K562 (cell line): ENCODE data around the gene ACHE. TPM values are rescaled to one million over a fixed set of nuclear protein-coding genes. Genes with fewer than 3 reads are reported as not detected.
"Not testable (repeated sequence)": the region's sequence is repeated elsewhere in the genome, so short reads cannot be mapped to it uniquely, and the experiment has no call there.

ENCODE experiments used
- ATAC-seq: fragments of 200-7000 bp; cut with Tn5 transposase; 3 replicates; pipeline ENCODE4 v1.9.1; 2020; ENCODE audit warnings: moderate library complexity
- BruUV-seq: library from RNA; stranded (reverse); fragments of 400-500 nt; replicated peaks from 2 replicates; lab custom pipeline; 2021; lab: Mats Ljungman, UMichigan
- CTCF ChIA-PET: fragments of 300-600 bp; formaldehyde crosslinking; extraction: SDS; loops from one replicate; lab custom pipeline; 2021; ENCODE audit warnings: low intra/inter-chr PET ratio; lab: Yijun Ruan, JAX
- POLR2A ChIA-PET: fragments of 300-600, 350-650 bp; sonication (Branson Sonifier 250); formaldehyde crosslinking; extraction: SDS; loops from one replicate; lab custom pipeline; 2021; ENCODE audit warnings: antibody characterized with exemption, inconsistent platforms; lab: Yijun Ruan, JAX
- DNase-seq, 4 experiments: peaks; one replicate each; pipeline versions ENCODE4 v3.0.0 to v3.0.0-alpha.2; 2011 to 2018; ENCODE audit warnings: low spot score in 3 of 4, mixed read lengths in 3 of 4; ENCODE audit errors: extremely low read depth in 1 of 4
- FAIRE-seq: peaks from 2 replicates; lab custom pipeline; 2011; peaks lifted over from hg19 to GRCh38; lab: Jason Lieb, UNC
- H2AFZ ChIP-seq: 2 replicates; pipeline ENCODE4 v1.6.0; 2011; ENCODE audit warnings: low read depth, low read length, control low read depth, inconsistent platforms
- H3K27ac ChIP-seq: fragments of 200-600 bp; 3 replicates; pipeline ENCODE4 v1.8.0; 2011; ENCODE audit warnings: low read depth, mild to moderate bottlenecking, control low read depth, inconsistent platforms, low read length, moderate library complexity, mixed read lengths; ENCODE audit errors: extremely low read depth
- H3K27me3 ChIP-seq, 2 experiments: fragments of 300-600 bp in 1 of 2; 2 replicates in 1 of 2; 3 replicates in 1 of 2; pipeline versions ENCODE4 v1.6.0 to v1.8.0; 2011; ENCODE audit warnings: inconsistent platforms in 2 of 2, low read length in 2 of 2, mild to moderate bottlenecking in 1 of 2, mixed read lengths in 1 of 2, moderate library complexity in 1 of 2; ENCODE audit not compliant: control insufficient read depth in 2 of 2, insufficient read depth in 2 of 2
- H3K36me3 ChIP-seq: fragments of 300-600 bp; 3 replicates; pipeline ENCODE4 v1.8.0; 2011; ENCODE audit warnings: mild to moderate bottlenecking, low read length, inconsistent platforms; ENCODE audit not compliant: control insufficient read depth, insufficient read depth
- H3K4me1 ChIP-seq, 2 experiments: fragments of 200-600 bp in 1 of 2; replicated peaks in 1 of 2; 2 replicates in 1 of 2; 3 replicates in 1 of 2; pipeline versions ENCODE4 v1.5.1 to v1.8.0; 2011; ENCODE audit warnings: inconsistent platforms in 2 of 2, low read length in 2 of 2, mild to moderate bottlenecking in 1 of 2, mixed read lengths in 1 of 2, moderate library complexity in 1 of 2; ENCODE audit not compliant: control insufficient read depth in 2 of 2, insufficient read depth in 2 of 2
- H3K4me2 ChIP-seq: 2 replicates; pipeline ENCODE4 v1.6.1; 2011; ENCODE audit warnings: low read length, control low read depth, inconsistent platforms, mixed read lengths; ENCODE audit not compliant: insufficient read depth
- H3K4me3 ChIP-seq: fragments of 200-600 bp; sonication (generic), shearing (Covaris generic); 2 replicates; pipeline ENCODE4 v1.5.1; 2016; ENCODE audit warnings: control low read depth, inconsistent platforms
- H3K79me2 ChIP-seq: fragments of 200-600 bp; 3 replicates; pipeline ENCODE4 v1.8.0; 2011; ENCODE audit warnings: low read length, inconsistent platforms; ENCODE audit not compliant: control insufficient read depth, insufficient read depth
- H3K9ac ChIP-seq, 2 experiments: 2 replicates each; pipeline versions ENCODE4 v1.6.0 to v1.6.1; 2011; ENCODE audit warnings: low read depth in 2 of 2, low read length in 2 of 2, control low read depth in 1 of 2, inconsistent platforms in 1 of 2, mild to moderate bottlenecking in 1 of 2, mixed read lengths in 1 of 2; ENCODE audit not compliant: insufficient read depth in 1 of 2
- H3K9me1 ChIP-seq: one replicate; pipeline ENCODE4 v1.6.0; 2011; ENCODE audit warnings: inconsistent platforms, mild to moderate bottlenecking, low read length, moderate library complexity; ENCODE audit not compliant: control insufficient read depth, insufficient read depth
- H3K9me3 ChIP-seq: replicated peaks from 2 replicates; pipeline ENCODE4 v1.5.1; 2011; ENCODE audit warnings: low read depth, low read length, inconsistent platforms; ENCODE audit not compliant: control insufficient read depth, insufficient read depth
- H4K20me1 ChIP-seq: replicated peaks from 2 replicates; pipeline ENCODE4 v1.6.1; 2011; ENCODE audit warnings: low read length, inconsistent platforms, mixed read lengths; ENCODE audit not compliant: control insufficient read depth, insufficient read depth
- ATF1 ChIP-seq, 2 experiments: fragments of 450-650 bp in 1 of 2; IDR thresholded peaks; 2 replicates each; pipeline ENCODE4 v1.6.1; 2016; ENCODE audit warnings: missing compliant biosample characterization in 1 of 2, missing genetic modification characterization in 1 of 2
- C11orf30 ChIP-seq: fragments of 450-650 bp; IDR thresholded peaks from 2 replicates; pipeline ENCODE4 v1.6.1; 2016; ENCODE audit warnings: low read depth, mild to moderate bottlenecking
- CREM ChIP-seq: IDR thresholded peaks from 2 replicates; pipeline ENCODE4 v1.6.1; 2014; ENCODE audit warnings: antibody characterized with exemption, low read depth
- DPF2 ChIP-seq: fragments of 450-650 bp; IDR thresholded peaks from 2 replicates; pipeline ENCODE4 v1.6.1; 2016
- NFE2 ChIP-seq: IDR thresholded peaks from 2 replicates; pipeline ENCODE4 v1.6.1; 2014; ENCODE audit warnings: antibody characterized with exemption, low read depth
- PKNOX1 ChIP-seq: fragments of 450-650 bp; IDR thresholded peaks from 2 replicates; pipeline ENCODE4 v1.6.1; 2016
- SMARCE1 ChIP-seq: fragments of 450-650 bp; IDR thresholded peaks from 2 replicates; pipeline ENCODE4 v1.7.1; 2016; ENCODE audit warnings: mild to moderate bottlenecking
- TEAD4 ChIP-seq, 2 experiments: sonication (generic) in 1 of 2; formaldehyde crosslinking in 1 of 2; IDR thresholded peaks; 2 replicates each; pipeline versions ENCODE4 v1.6.1 to v1.8.0; 2012 to 2022; ENCODE audit warnings: borderline replicate concordance in 1 of 2, inconsistent platforms in 1 of 2, low read length in 1 of 2, mild to moderate bottlenecking in 1 of 2, missing genetic modification reagents in 1 of 2
- ZBTB40 ChIP-seq, 2 experiments: fragments of 450-650 bp in 1 of 2; sonication (generic) in 1 of 2; formaldehyde crosslinking in 1 of 2; IDR thresholded peaks; 2 replicates each; pipeline versions ENCODE4 v1.7.1 to v1.9.0; 2016 to 2022; ENCODE audit warnings: inconsistent platforms in 1 of 2, mild to moderate bottlenecking in 1 of 2, missing genetic modification reagents in 1 of 2
- ZNF316 ChIP-seq: fragments of 450-650 bp; IDR thresholded peaks from 2 replicates; pipeline ENCODE4 v1.6.1; 2016
- ZNF384 ChIP-seq: IDR thresholded peaks from 2 replicates; pipeline ENCODE4 v1.6.1; 2012; ENCODE audit warnings: low read depth, low read length, improper control_type of control experiment
- WGBS: fragments of 100-300 bp; shearing (Covaris generic); methylation state at CpG from one replicate; pipeline ENCODE4 v1.1.6; 2016; ENCODE audit warnings: low coverage, mixed read lengths; ENCODE audit not compliant: insufficient coverage; ENCODE audit errors: missing lambda C conversion rate; 5-methylcytosine and 5-hydroxymethylcytosine counted together
- in situ Hi-C: fragments of 300-500 bp; cut with MboI; formaldehyde crosslinking; loops from 4 replicates; pipeline ENCODE4 v1.15.0; 2018; ENCODE audit warnings: inconsistent platforms, mixed read lengths
- intact Hi-C: fragments of 100-400 bp; cut with micrococcal nuclease; formaldehyde crosslinking; loops from 2 replicates; pipeline ENCODE4 v1.14.2; 2022
- polyA plus RNA-seq, 8 experiments: library from polyadenylated mRNA; depleted of rRNA in 4 of 8; stranded (reverse) in 5 of 8; unstranded in 3 of 8; fragments of >200 nt; fragmentation: Nextera tagmentation in 2 of 8; fragmentation: Illumina TruSeq in 1 of 8; extraction: Ambion mirVana in 2 of 8; extraction: Trizol in 1 of 8; gene quantifications; 2 replicates each; pipeline versions ENCODE4 v1.2.1 to v1.2.3, GENCODE V29; 2011 to 2014; ENCODE audit warnings: inconsistent platforms in 1 of 8, missing spikeins in 1 of 8
- total RNA-seq, 7 experiments: library from RNA; depleted of rRNA in 6 of 7; stranded (reverse); fragments of >200 nt in 6 of 7; fragmentation: Illumina TruSeq in 2 of 7; extraction: Trizol in 2 of 7; gene quantifications; 2 replicates each; pipeline versions ENCODE4 v1.2.1 to v1.2.3, GENCODE V29; 2011 to 2021; ENCODE audit warnings: low replicate concordance in 1 of 7

ACHE gene
- total and polyA plus RNA-seq, 9 of the 15 experiments (the other 6 are each of a cell fraction or from before 2014, with no cell fraction given): 0.04 to 8.8 (median 1.9) TPM

GRCh38 chr7:100910443-100910842, 14.8 kb upstream of the ACHE start:
- H3K4me2 ChIP-seq; CTCF ChIA-PET; H4K20me1 ChIP-seq; H3K9ac ChIP-seq; H3K79me2 ChIP-seq; H3K4me1 ChIP-seq; H3K4me3 ChIP-seq; H3K9me1 ChIP-seq; H3K36me3 ChIP-seq; intact Hi-C loops; H3K27me3 ChIP-seq; BruUV-seq; H3K9me3 ChIP-seq; TF ChIP-seq ZBTB40 (CRISPR knock-in tag; IDR thresholded peaks at IDR 0.05); ATF1 (CRISPR knock-in tag; IDR thresholded peaks at IDR 0.05); TEAD4 (CRISPR knock-in tag; IDR thresholded peaks at IDR 0.05; ENCODE audit: borderline replicate concordance): not testable (repeated sequence)
- WGBS: 25% methylated on average over 7 of the region's 7 CpGs
- peak in 2 of 4 experiments; percentile 28 to 32 for DNase-seq
- FAIRE-seq: peak; percentile 79
- POLR2A ChIA-PET: interaction anchor here (0.6 to 2.1 kb wide), 4 partner anchors 9 to 147 kb away, joined by 3 to 7 read pairs (median 4); no protein-coding TSS in a partner anchor
- Histone ChIP-seq H2AFZ (peak overlapping the region; percentile 28; the same call in 1 of the 2 replicates), H3K27ac (peak overlapping the region; percentile 52; the same call in 1 of the 3 replicates)
- TF ChIP-seq CREM: peak; percentile 81
- 0 out of 2 replicates have a peak, but pooled peaks have one; percentile 31 for TF ChIP-seq ZBTB40 (IDR thresholded peaks at IDR 0.05)
- peak; percentile 48; the same call in 1 of the 2 replicates for TF ChIP-seq DPF2
- TF ChIP-seq ATF1 (tag; IDR thresholded peaks at IDR 0.05): peak; percentile 50; the same call in 1 of the 2 replicates
- peak; percentile 64 for TF ChIP-seq NFE2
- peak; percentile 47; the same call in 1 of the 2 replicates for TF ChIP-seq ZNF316
- peak; percentile 96 for TF ChIP-seq ZNF384
- TF ChIP-seq PKNOX1: peak; percentile 52
- TF ChIP-seq SMARCE1: peak; percentile 18; the same call in 1 of the 2 replicates
- peak; percentile 60 for TF ChIP-seq C11orf30
- TF ChIP-seq TEAD4 (IDR thresholded peaks at IDR 0.05; ENCODE audit: low read length): peak; percentile 47; the same call in 1 of the 2 replicates
- in situ Hi-C loops: loop anchor here (25.0 kb wide), 1 partner anchor 377 kb away; no protein-coding TSS in a partner anchor
- peak; percentile 73 for ATAC-seq
